ENCODE results near the gene MYLK3. TPM values are rescaled to one million over a fixed set of nuclear protein-coding genes. Genes with fewer than 3 reads are reported as not detected.

MYLK3 gene
- total RNA-seq, 1 donor from 2014 or later: not detected

- DNase-seq (ENCODE audit: low read depth): no peak
- Histone ChIP-seq H3K36me3 (ENCODE audit: control insufficient read depth, insufficient read depth, low read length) (no peaks in the 10 kb centered on the region), H3K27me3 (ENCODE audit: control insufficient read depth, insufficient read depth, low read length) (peaks cover 10% of the 10 kb centered on the region), H3K4me3 (ENCODE audit: low read depth, low read length) (no peak overlapping the region)
- no peak for TF ChIP-seq CTCF (IDR thresholded peaks at IDR 0.05; ENCODE audit: insufficient read depth, low read length, poor library complexity, severe bottlenecking)
These were observed 4.9 kb upstream of the MYLK3 start for GRCh38 chr16:46753015-46753414.

GRCh38 chr16:46751381-46751780 lies 3.2 kb upstream of the MYLK3 start:
- H3K27me3 ChIP-seq (ENCODE audit: control insufficient read depth, insufficient read depth, low read length): no peaks in the 10 kb centered on the region
- H3K4me3 ChIP-seq (ENCODE audit: low read depth, low read length): no peak overlapping the region
- no peak for DNase-seq (ENCODE audit: low read depth)
- TF ChIP-seq CTCF (IDR thresholded peaks at IDR 0.05; ENCODE audit: insufficient read depth, low read length, poor library complexity, severe bottlenecking): no peak
- H3K36me3 ChIP-seq (ENCODE audit: control insufficient read depth, insufficient read depth, low read length): no peaks in the 10 kb centered on the region

GRCh38 chr16:46748775-46749705 lies 896 bp upstream of the MYLK3 start:
- TF ChIP-seq CTCF (IDR thresholded peaks at IDR 0.05; ENCODE audit: insufficient read depth, low read length, poor library complexity, severe bottlenecking): no peak
- Histone ChIP-seq H3K4me3 (ENCODE audit: low read depth, low read length) (no peak overlapping the region), H3K27me3 (ENCODE audit: control insufficient read depth, insufficient read depth, low read length) (no peaks in the 10 kb centered on the region), H3K36me3 (ENCODE audit: control insufficient read depth, insufficient read depth, low read length) (no peaks in the 10 kb centered on the region)
- DNase-seq (ENCODE audit: low read depth): no peak

GRCh38 chr16:46746821-46747776 lies 1.0 kb downstream of the MYLK3 start:
- DNase-seq (ENCODE audit: low read depth): no peak
- H3K4me3 ChIP-seq (ENCODE audit: low read depth, low read length): no peak overlapping the region
- no peaks in the 10 kb centered on the region for H3K27me3 ChIP-seq (ENCODE audit: control insufficient read depth, insufficient read depth, low read length)
- no peaks in the 10 kb centered on the region for H3K36me3 ChIP-seq (ENCODE audit: control insufficient read depth, insufficient read depth, low read length)
- TF ChIP-seq CTCF (IDR thresholded peaks at IDR 0.05; ENCODE audit: insufficient read depth, low read length, poor library complexity, severe bottlenecking): no peak

- no peak overlapping the region for H3K4me3 ChIP-seq (ENCODE audit: low read depth, low read length)
- no peaks in the 10 kb centered on the region for H3K36me3 ChIP-seq (ENCODE audit: control insufficient read depth, insufficient read depth, low read length)
- no peak for DNase-seq (ENCODE audit: low read depth)
- H3K27me3 ChIP-seq (ENCODE audit: control insufficient read depth, insufficient read depth, low read length): no peaks in the 10 kb centered on the region
- TF ChIP-seq CTCF (IDR thresholded peaks at IDR 0.05; ENCODE audit: insufficient read depth, low read length, poor library complexity, severe bottlenecking): no peak
These were observed 2.5 kb downstream of the MYLK3 start for GRCh38 chr16:46745617-46746016.

Measured in kidney epithelial cell (primary cell).